Fibroblast of mammary gland (primary cell): ENCODE data around the gene EPHA7.

Source experiments
- DNase-seq: peaks from one replicate; pipeline ENCODE4 v3.0.0-alpha.2; 2010; ENCODE audit warnings: low read depth
- H3K4me3 ChIP-seq: 2 replicates; pipeline ENCODE4 v1.5.1; 2011; ENCODE audit warnings: low read depth, mild to moderate bottlenecking, low read length, moderate library complexity; ENCODE audit not compliant: control insufficient read depth
- TF ChIP-seq, protein P1 (sequence below): conservative IDR thresholded peaks from 2 replicates; pipeline ENCODE4 v1.5.1; 2011; ENCODE audit warnings: low read depth, low read length, inconsistent platforms; ENCODE audit not compliant: control insufficient read depth, insufficient read depth

EPHA7 gene

DNA sequence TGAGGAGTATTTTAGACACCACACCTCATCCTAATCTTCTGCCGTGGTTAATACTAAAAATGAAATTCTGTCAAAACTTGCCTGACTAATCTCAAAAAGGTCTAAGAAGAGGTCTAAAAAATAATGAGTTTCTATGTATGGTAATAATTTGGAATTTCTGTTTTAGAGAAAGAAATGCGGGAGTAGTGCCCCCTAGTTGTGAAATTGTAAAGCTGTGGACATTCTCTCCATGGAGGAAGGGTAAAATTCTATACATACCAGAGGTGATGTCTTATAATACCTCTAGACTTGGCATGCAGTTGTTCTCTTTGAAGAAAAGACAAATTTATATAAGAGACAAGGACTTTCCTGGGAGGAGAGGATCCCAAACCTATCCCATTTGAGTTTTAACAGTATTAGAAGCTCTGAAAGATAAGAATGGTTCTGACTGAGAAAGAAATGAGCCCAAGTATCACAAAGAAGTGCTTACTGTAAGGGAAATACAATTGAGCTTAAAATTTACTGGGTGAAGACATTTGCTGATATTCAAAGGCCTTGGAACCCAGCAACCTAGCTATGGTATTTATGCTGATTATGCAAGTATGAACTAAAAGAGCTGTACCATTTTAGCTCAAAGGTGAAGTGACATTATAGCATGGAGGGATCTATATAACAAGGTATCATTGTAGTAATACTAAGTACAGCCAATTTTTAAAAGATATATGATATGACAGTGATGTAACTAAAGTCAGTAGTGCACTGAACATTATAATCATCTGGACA is 5.1 kb upstream of the EPHA7 start:
- TF ChIP-seq, protein P1, sequence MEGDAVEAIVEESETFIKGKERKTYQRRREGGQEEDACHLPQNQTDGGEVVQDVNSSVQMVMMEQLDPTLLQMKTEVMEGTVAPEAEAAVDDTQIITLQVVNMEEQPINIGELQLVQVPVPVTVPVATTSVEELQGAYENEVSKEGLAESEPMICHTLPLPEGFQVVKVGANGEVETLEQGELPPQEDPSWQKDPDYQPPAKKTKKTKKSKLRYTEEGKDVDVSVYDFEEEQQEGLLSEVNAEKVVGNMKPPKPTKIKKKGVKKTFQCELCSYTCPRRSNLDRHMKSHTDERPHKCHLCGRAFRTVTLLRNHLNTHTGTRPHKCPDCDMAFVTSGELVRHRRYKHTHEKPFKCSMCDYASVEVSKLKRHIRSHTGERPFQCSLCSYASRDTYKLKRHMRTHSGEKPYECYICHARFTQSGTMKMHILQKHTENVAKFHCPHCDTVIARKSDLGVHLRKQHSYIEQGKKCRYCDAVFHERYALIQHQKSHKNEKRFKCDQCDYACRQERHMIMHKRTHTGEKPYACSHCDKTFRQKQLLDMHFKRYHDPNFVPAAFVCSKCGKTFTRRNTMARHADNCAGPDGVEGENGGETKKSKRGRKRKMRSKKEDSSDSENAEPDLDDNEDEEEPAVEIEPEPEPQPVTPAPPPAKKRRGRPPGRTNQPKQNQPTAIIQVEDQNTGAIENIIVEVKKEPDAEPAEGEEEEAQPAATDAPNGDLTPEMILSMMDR = peak; percentile 59
- DNase-seq = no peak
- H3K4me3 ChIP-seq = no peak overlapping the region

DNA sequence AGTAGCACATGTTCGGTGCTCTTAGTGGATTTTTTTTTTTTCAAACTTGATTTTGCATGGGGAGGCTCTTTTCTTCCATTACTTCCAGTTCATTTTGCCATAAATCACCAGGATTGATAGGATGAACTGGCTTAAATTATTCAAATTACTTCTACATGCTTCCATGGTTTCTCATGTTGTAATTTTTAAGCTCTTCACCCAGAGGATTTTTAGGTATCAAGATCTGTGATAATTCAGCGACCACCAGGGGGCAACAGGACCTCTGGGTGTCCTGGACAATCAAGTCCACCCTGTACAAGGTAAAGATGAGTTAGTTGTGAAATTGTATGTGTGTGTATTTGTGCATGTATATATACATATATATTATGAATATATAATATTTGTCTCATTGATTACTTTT is 4.2 kb upstream of the EPHA7 start:
- DNase-seq = peak; percentile 44
- no peak overlapping the region for H3K4me3 ChIP-seq
- TF ChIP-seq, protein P1 = peak; percentile 37

DNA sequence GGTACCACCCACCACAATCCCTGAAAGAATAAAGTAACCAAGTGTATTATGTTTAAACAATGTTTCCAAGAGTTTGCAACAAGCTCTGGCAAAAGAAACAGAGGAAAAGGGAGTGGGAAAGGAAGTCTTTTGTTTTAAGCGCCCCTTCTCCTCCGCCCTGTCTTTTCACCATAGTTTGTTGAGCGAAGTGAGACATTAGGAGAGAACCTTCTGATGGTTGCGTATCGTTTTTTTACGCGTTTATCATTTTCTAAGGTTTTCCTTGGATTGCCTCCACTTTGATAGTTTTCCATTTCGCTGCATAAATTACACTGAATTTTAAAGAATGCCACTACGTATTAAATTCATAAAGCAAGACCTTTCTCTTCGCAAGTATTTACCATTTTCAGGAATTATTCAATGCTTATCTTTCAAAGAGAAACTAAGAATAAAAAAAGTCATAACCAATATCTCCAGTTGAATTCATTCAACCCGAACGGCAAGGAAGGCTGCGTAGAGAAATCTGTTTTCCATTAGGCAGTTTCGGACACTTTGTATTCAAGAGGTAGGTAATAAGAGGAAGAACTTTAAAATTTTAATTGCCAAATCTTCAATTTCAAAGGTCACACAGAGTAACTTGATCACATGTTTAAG is 920 bp upstream of the EPHA7 start:
- H3K4me3 ChIP-seq = no peak overlapping the region
- TF ChIP-seq, protein P1 = no peak
- no peak for DNase-seq

DNA sequence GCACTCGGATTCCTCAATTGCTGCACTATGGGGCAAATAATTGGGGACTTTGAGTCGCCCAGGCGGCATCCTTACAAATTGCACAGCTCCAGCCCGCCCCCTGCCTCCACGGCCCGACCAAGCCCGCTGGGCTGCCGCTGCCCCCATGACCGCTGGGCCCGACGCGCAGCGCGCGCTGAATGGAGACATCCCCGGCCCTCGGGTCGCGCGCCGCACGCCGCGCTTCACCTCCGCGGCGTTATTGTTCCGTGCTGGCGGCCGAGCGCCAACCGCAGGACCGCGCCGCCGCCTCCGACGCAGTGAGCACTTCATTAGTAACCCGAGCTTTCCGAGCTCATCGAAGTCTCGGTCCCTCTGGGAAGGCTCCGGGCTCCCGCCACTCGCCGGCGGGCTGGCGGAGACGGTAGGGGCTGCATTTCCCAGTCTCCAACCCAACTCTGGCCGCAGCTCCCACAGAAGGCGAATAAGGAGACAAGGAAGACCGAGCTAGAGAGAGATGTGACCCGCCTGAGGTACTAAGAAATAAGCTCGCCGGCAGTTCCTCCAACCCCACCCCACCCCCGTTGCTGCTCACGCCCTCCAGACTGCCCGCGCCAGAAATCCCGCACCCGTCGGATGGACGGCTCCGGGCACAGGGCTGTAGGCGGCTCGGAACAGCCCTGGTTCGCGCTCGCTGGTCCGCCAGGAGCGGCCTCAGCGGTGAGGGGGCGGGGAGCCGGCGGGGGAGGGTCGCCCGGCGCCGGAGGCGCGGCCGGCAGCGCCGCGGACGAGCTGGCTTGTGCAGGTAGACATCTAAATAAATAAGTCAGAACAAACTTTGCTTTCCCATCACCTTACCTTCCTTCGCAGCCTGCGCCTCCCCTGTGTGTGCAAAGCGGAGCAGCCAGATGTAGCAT is 703 bp downstream of the EPHA7 start:
- TF ChIP-seq, protein P1 = no peak
- H3K4me3 ChIP-seq = peak overlapping the region; percentile 37
- DNase-seq = no peak

DNA sequence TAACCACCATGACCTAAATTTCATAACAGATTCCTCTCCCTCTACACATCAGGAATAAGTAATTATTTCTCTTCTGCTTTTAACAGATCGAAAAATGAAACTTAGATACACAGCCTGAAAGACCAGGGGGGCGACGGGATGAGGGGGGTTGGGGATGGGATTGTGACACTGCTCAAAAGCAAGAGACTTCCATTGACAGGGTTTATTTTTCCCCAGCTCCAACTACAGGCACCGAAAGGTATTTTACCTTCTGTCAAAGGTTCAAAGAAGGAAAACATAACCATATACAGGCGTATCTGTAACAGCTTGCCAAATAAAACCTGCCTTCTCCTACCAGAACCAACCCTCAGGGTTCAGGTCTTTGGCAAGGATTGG is 1.3 kb downstream of the EPHA7 start:
- no peak for DNase-seq
- TF ChIP-seq, protein P1 = no peak
- H3K4me3 ChIP-seq = no peak overlapping the region

DNA sequence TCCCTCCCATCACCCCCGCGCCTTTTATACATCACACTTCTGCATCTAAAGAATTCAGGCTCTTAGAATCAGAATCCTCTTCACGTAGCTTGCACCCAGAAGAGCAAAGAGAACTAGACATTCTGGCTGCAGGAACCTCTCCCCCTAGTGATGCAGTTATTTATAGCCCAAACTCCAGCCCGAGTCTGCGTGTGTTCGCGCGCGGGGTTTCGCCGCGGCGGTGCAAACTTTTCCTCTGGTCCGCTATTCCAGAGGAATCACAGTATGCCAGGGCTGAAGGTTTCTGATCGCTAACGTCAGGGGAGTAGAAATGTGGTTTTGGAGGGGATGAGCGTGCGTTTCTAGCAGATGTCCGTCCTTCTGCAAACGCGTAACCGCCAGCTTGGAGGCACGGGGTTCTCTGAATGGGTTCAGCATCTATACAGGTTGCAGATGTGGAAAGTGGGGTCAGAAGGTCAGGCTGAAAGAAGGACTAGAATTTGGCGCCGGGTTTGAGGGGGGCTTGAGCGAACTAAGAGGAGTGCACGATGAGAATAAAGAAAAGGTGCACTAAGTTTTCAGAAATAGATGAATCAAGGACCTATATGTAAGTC is 1.8 kb downstream of the EPHA7 start:
- no peak overlapping the region for H3K4me3 ChIP-seq
- TF ChIP-seq, protein P1 = no peak
- no peak for DNase-seq
